OCI-LY7 (cell line): ENCODE data around the gene KRT86.

Experiments
- EZH2phosphoT487 ChIP-seq: fragments of 200-600 bp; sonication (generic); IDR thresholded peaks from 2 replicates; pipeline ENCODE4 v1.6.1; 2018; ENCODE audit warnings: low read depth, borderline replicate concordance, mild to moderate bottlenecking, mixed run types, antibody characterized with exemption, low read length, moderate library complexity, mixed read lengths
- TF ChIP-seq, protein P1 (sequence below): fragments of 200-600 bp; sonication (generic); conservative IDR thresholded peaks from 2 replicates; pipeline ENCODE4 v1.5.1; 2014; ENCODE audit warnings: mild to moderate bottlenecking, antibody characterized with exemption, low read length, moderate library complexity, mixed read lengths

DNA sequence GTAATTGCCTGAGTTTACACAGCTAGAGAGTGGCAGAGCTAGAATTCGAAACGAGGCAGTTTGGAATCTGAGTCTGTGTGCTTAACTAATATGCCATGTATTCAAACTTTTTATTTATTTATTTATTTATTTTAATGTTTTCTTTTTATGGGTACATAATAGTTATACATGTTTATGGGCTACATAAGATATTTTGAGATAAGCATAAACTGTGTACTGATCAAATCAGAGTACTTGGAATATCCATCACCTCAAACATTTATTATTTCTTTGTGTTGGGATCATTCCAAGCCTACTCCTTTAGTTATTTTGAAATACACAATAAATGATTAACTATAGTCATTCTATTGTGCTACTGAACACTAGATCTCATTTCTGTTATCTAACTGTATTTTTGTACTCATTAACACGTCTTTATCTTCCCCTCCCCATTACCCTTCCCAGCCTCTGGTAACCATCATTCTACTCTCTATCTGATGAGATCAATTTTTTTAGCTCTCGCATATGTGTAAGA is 24.3 kb downstream of the KRT86 start:
- TF ChIP-seq EZH2phosphoT487: no peak
- TF ChIP-seq, protein P1, sequence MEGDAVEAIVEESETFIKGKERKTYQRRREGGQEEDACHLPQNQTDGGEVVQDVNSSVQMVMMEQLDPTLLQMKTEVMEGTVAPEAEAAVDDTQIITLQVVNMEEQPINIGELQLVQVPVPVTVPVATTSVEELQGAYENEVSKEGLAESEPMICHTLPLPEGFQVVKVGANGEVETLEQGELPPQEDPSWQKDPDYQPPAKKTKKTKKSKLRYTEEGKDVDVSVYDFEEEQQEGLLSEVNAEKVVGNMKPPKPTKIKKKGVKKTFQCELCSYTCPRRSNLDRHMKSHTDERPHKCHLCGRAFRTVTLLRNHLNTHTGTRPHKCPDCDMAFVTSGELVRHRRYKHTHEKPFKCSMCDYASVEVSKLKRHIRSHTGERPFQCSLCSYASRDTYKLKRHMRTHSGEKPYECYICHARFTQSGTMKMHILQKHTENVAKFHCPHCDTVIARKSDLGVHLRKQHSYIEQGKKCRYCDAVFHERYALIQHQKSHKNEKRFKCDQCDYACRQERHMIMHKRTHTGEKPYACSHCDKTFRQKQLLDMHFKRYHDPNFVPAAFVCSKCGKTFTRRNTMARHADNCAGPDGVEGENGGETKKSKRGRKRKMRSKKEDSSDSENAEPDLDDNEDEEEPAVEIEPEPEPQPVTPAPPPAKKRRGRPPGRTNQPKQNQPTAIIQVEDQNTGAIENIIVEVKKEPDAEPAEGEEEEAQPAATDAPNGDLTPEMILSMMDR: no peak
